Stomach (tissue), 9 donors: ENCODE measurements around the gene EFNA3. TPM values are rescaled to one million over a fixed set of nuclear protein-coding genes. Genes with fewer than 3 reads are reported as not detected.

Experiments used
- DNase-seq, 2 donors: peaks; one replicate each; pipeline versions ENCODE4 v3.0.0 to v3.0.0-alpha.2; 2013 to 2019
- H3K27ac ChIP-seq, 5 donors: fragments of 200-600 bp in 4 of 5; sonication (generic) in 4 of 5; one replicate each; pipeline ENCODE4 v1.5.1; 2013 to 2019; ENCODE audit warnings: mild to moderate bottlenecking in 1 of 5, moderate library complexity in 1 of 5
- H3K27me3 ChIP-seq, 3 donors: fragments of 200-600 bp; sonication (generic); one replicate each; pipeline ENCODE4 v1.5.1; 2017 to 2019; ENCODE audit warnings: mixed run types in 1 of 3
- H3K36me3 ChIP-seq, 4 donors: fragments of 200-600 bp; sonication (generic); 1 replicate in 3 of 4; 2 replicates in 1 of 4; pipeline ENCODE4 v1.5.1; 2016 to 2019
- H3K4me1 ChIP-seq, 4 donors: fragments of 200-600 bp; sonication (generic); one replicate each; pipeline ENCODE4 v1.5.1; 2016 to 2019
- H3K4me3 ChIP-seq, 4 donors: fragments of 200-600 bp; sonication (generic) in 3 of 4; one replicate each; pipeline ENCODE4 v1.5.1; 2016 to 2019; ENCODE audit warnings: mild to moderate bottlenecking in 1 of 4
- H3K9me3 ChIP-seq, 4 donors: fragments of 200-600 bp; sonication (generic); one replicate each; pipeline ENCODE4 v1.5.1; 2016 to 2019
- CTCF ChIP-seq, 7 experiments: fragments of 450-650 bp in 4 of 7; fragments of 200-600 bp in 3 of 7; sonication (generic) in 3 of 7; IDR thresholded peaks; one replicate each; pipeline ENCODE4 v1.5.1; 2016 to 2019; ENCODE audit warnings: antibody characterized with exemption in 7 of 7, control low read depth in 2 of 7, mild to moderate bottlenecking in 1 of 7
- EP300 ChIP-seq: sonication (generic); formaldehyde crosslinking; IDR thresholded peaks from one replicate; pipeline ENCODE4 v1.6.1; 2017; ENCODE audit warnings: antibody characterized with exemption
- POLR2A ChIP-seq, 4 donors: fragments of 450-650 bp; IDR thresholded peaks; one replicate each; pipeline ENCODE4 v1.6.1; 2016; ENCODE audit warnings: antibody characterized with exemption in 4 of 4, control low read depth in 2 of 4, mild to moderate bottlenecking in 1 of 4, moderate library complexity in 1 of 4
- POLR2AphosphoS5 ChIP-seq, 3 donors: sonication (generic); formaldehyde crosslinking; IDR thresholded peaks; one replicate each; pipeline ENCODE4 v1.6.1; 2016; ENCODE audit warnings: antibody characterized with exemption in 3 of 3
- WGBS, 5 donors: extraction: QIAGEN DNeasy Blood & Tissue Kit in 3 of 5; methylation state at CpG; one replicate each; pipeline versions ENCODE4 v1.1.5 to v1.1.7; 2013 to 2018; 5-methylcytosine and 5-hydroxymethylcytosine counted together
- intact Hi-C: fragments of 100-400 bp; cut with DNase I; formaldehyde crosslinking; loops from one replicate; pipeline ENCODE4 v1.15.1; 2023; ENCODE audit warnings: low total_unique reads
- polyA plus RNA-seq, 3 donors: library from polyadenylated mRNA; stranded (reverse); fragments of 200-250 nt; gene quantifications; one replicate each; pipeline ENCODE4 v1.2.3, GENCODE V29; 2013
- total RNA-seq, 5 donors: library from RNA; depleted of rRNA; stranded (reverse); fragments of >200 nt; gene quantifications; one replicate each; pipeline versions ENCODE4 v1.1.0 to v1.2.3, GENCODE V29; 2014 to 2016
- donor health status: healthy with polysubstance abuse.
- donor health status: Bipolar disorder and iron deficiency.
- donor health status: healthy.

EFNA3 gene
- total and polyA plus RNA-seq, 8 donors, result 0.76 to 4.9 (median 1.5) TPM; not detected in 5

GRCh38 chr1:155131856-155132255 lies 53.2 kb downstream of the EFNA3 start:
- H3K4me3 ChIP-seq, result peak overlapping the region in 1 of 4 donors; percentile 74
- peaks cover 0 to 26% (median 5%) of the 10 kb centered on the region in 3 donors for H3K27me3 ChIP-seq
- TF ChIP-seq EP300, result no peak
- TF ChIP-seq POLR2AphosphoS5 (IDR thresholded peaks at IDR 0.05), result no peak
- TF ChIP-seq POLR2A (IDR thresholded peaks at IDR 0.05), result no peak
- TF ChIP-seq CTCF (IDR thresholded peaks at IDR 0.05), result no peak
- H3K27ac ChIP-seq, result peak overlapping the region; percentile 10 to 100 (median 98)
- 42 to 60% (median 54%) methylated on average over 2 of the region's 2 CpGs for WGBS, 5 donors
- peaks cover 32 to 41% (median 38%) of the 10 kb centered on the region in 4 donors for H3K36me3 ChIP-seq
- intact Hi-C loops, result no loop called here
- peaks cover 50 to 90% (median 87%) of the 10 kb centered on the region in 4 donors for H3K4me1 ChIP-seq
- no peak for DNase-seq
- H3K9me3 ChIP-seq, result no peaks in the 10 kb centered on the region

- intact Hi-C loops, result no loop called here
- peak overlapping the region; percentile 89 to 100 (median 98) for H3K27ac ChIP-seq
- 36 to 66% (median 45%) methylated on average over 7 of the region's 7 CpGs for WGBS, 5 donors
- TF ChIP-seq EP300, result no peak
- no peak for TF ChIP-seq POLR2AphosphoS5 (IDR thresholded peaks at IDR 0.05)
- no peak for TF ChIP-seq POLR2A (IDR thresholded peaks at IDR 0.05)
- peaks cover 46 to 89% (median 87%) of the 10 kb centered on the region in 4 donors for H3K4me1 ChIP-seq
- peak overlapping the region in 2 of 4 donors; percentile 68 to 71 for H3K4me3 ChIP-seq
- peaks cover 32 to 53% (median 50%) of the 10 kb centered on the region in 4 donors for H3K36me3 ChIP-seq
- H3K27me3 ChIP-seq, result peaks cover 0 to 9% (median 0%) of the 10 kb centered on the region in 3 donors
- H3K9me3 ChIP-seq, result no peaks in the 10 kb centered on the region
- DNase-seq, result peak in 1 of 2 donors; percentile 20
Measured at GRCh38 chr1:155133799-155134281, 55.2 kb downstream of the EFNA3 start.

GRCh38 chr1:155134322-155134721 lies 55.7 kb downstream of the EFNA3 start:
- peak in 1 of 2 donors; percentile 23 for DNase-seq
- intact Hi-C loops, result no loop called here
- H3K9me3 ChIP-seq, result no peaks in the 10 kb centered on the region
- 13 to 38% (median 32%) methylated on average over 1 of the region's 1 CpG for WGBS, 5 donors
- H3K27ac ChIP-seq, result peak overlapping the region; percentile 89 to 100 (median 98)
- H3K27me3 ChIP-seq, result peaks cover 0 to 4% (median 0%) of the 10 kb centered on the region in 3 donors
- H3K36me3 ChIP-seq, result peaks cover 32 to 53% (median 50%) of the 10 kb centered on the region in 4 donors
- H3K4me1 ChIP-seq, result peaks cover 50 to 92% (median 87%) of the 10 kb centered on the region in 4 donors
- TF ChIP-seq POLR2A (IDR thresholded peaks at IDR 0.05) (no peak), CTCF (IDR thresholded peaks at IDR 0.05) (no peak), POLR2AphosphoS5 (IDR thresholded peaks at IDR 0.05) (no peak), EP300 (no peak)
- peak overlapping the region in 3 of 4 donors; percentile 63 to 71 (median 68) for H3K4me3 ChIP-seq

- WGBS, 5 donors, result 3 to 10% (median 4%) methylated on average over 18 of the region's 18 CpGs
- Histone ChIP-seq H3K9me3 (no peaks in the 10 kb centered on the region), H3K4me1 (peaks cover 45 to 90% (median 87%) of the 10 kb centered on the region in 4 donors), H3K36me3 (peaks cover 32 to 53% (median 50%) of the 10 kb centered on the region in 4 donors), H3K27ac (peak overlapping the region; percentile 89 to 100 (median 98)), H3K27me3 (no peaks in the 10 kb centered on the region), H3K4me3 (peak overlapping the region; percentile 63 to 71 (median 68))
- intact Hi-C loops, result no loop called here
- TF ChIP-seq POLR2A (IDR thresholded peaks at IDR 0.05) (no peak), POLR2AphosphoS5 (IDR thresholded peaks at IDR 0.05) (peak; percentile 65 to 97 (median 85))
- DNase-seq, result peak; percentile 94 to 97
Measured at GRCh38 chr1:155134880-155135414, 56.3 kb downstream of the EFNA3 start.

- H3K36me3 ChIP-seq, result peaks cover 32 to 53% (median 50%) of the 10 kb centered on the region in 4 donors
- H3K27me3 ChIP-seq, result no peaks in the 10 kb centered on the region
- H3K4me3 ChIP-seq, result peak within 1 kb of the TSS; percentile 63 to 71 (median 68)
- TF ChIP-seq POLR2A (IDR thresholded peaks at IDR 0.05) (peak in 2 of 4 donors; percentile 73 to 79), CTCF (IDR thresholded peaks at IDR 0.05) (peak in 5 of 7 experiments; percentile 16 to 55 (median 40)), POLR2AphosphoS5 (IDR thresholded peaks at IDR 0.05) (peak; percentile 26 to 96 (median 95)), EP300 (no peak)
- H3K4me1 ChIP-seq, result peaks cover 39 to 84% (median 84%) of the 10 kb centered on the region in 4 donors
- H3K9me3 ChIP-seq, result no peaks in the 10 kb centered on the region
- H3K27ac ChIP-seq, result peak within 1 kb of the TSS; percentile 89 to 100 (median 98)
- intact Hi-C loops, result no loop called here
- peak; percentile 97 to 99 for DNase-seq
- 0 to 1% (median 1%) methylated on average over 32 to 52 of the region's 52 CpGs for WGBS, 5 donors
Measured at GRCh38 chr1:155135415-155136028, 56.9 kb downstream of the EFNA3 start, which contains the start of gene SLC50A1. Gene SLC50A1 (plus strand): TSS chr1:155135852. CDS start chr1:155135912, 60 bp downstream.
